HUES48 (cell line): ENCODE measurements around the gene ING3.

Source experiments
- H3K27ac ChIP-seq: one replicate; pipeline ENCODE4 v1.7.0; 2013; ENCODE audit warnings: low read depth, low read length, inconsistent platforms
- H3K27me3 ChIP-seq: 2 replicates; pipeline ENCODE4 v1.6.1; 2013; ENCODE audit warnings: mild to moderate bottlenecking, low read length; ENCODE audit not compliant: control insufficient read depth, insufficient read depth
- H3K36me3 ChIP-seq: 2 replicates; pipeline ENCODE4 v1.6.1; 2013; ENCODE audit warnings: low read length; ENCODE audit not compliant: control insufficient read depth, insufficient read depth
- H3K4me1 ChIP-seq: 2 replicates; pipeline ENCODE4 v1.6.1; 2013; ENCODE audit warnings: mild to moderate bottlenecking, low read length; ENCODE audit not compliant: control insufficient read depth, insufficient read depth
- H3K4me3 ChIP-seq: 2 replicates; pipeline ENCODE4 v1.5.1; 2013; ENCODE audit warnings: mild to moderate bottlenecking, low read depth, low read length
- H3K9ac ChIP-seq: 2 replicates; pipeline ENCODE4 v1.6.1; 2013; ENCODE audit warnings: mild to moderate bottlenecking, low read depth, low read length, moderate library complexity
- H3K9me3 ChIP-seq: 2 replicates; pipeline ENCODE4 v1.6.1; 2013; ENCODE audit warnings: low read length; ENCODE audit not compliant: control insufficient read depth, insufficient read depth

Gene ING3

DNA sequence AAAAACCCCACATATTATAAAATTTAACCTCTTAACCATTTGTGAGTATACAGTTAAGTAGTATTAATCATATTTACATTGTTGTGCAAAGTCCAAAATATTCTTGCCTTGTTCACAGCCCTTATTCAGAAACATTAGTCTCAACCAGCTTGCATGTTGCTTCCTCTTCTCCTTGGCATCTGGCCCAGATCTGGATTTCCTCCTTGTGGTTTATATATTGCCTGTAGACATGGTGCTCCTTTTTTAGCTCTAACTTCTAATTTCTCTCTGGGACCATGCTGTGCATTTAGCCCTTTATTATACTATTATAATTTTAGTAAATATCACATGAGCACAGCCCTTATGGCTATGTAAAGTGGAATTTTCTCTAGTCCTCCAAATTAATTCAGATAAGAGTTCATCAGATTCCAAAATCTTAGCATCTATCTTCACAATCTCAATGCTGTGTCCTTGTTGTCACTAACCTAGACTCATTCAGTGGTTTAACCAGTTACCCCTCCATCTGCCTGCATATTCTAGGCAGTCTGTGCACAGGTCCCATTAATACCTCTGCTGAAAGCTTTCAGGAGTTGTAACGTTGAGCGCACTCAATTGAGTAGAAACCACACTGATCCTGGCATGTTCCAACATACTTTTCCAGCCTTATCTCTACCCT lies 45.9 kb downstream of the ING3 start:
- Histone ChIP-seq H3K36me3 (no peaks in the 10 kb centered on the region), H3K9me3 (no peaks in the 10 kb centered on the region), H3K4me3 (no peak overlapping the region), H3K27me3 (no peaks in the 10 kb centered on the region), H3K27ac (no peak overlapping the region), H3K4me1 (no peaks in the 10 kb centered on the region), H3K9ac (no peak overlapping the region)

DNA sequence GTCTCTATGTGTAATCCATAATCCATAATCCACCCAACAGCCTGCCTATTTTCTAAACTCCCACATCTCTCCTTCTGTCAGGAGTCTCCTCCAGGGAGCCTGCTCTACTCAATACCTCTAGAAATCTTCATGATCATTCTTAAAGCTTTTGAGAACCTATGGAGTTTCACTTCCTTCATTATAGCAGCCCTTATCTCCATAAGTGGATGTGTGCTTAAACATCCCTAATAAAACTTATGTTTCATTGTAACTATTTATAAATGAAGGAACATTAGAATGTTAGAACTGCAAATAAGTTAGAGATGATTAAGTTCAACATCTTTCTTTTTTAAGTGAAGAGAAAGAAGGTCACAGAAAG lies 46.4 kb downstream of the ING3 start:
- Histone ChIP-seq H3K9ac (no peak overlapping the region), H3K27ac (no peak overlapping the region)

DNA sequence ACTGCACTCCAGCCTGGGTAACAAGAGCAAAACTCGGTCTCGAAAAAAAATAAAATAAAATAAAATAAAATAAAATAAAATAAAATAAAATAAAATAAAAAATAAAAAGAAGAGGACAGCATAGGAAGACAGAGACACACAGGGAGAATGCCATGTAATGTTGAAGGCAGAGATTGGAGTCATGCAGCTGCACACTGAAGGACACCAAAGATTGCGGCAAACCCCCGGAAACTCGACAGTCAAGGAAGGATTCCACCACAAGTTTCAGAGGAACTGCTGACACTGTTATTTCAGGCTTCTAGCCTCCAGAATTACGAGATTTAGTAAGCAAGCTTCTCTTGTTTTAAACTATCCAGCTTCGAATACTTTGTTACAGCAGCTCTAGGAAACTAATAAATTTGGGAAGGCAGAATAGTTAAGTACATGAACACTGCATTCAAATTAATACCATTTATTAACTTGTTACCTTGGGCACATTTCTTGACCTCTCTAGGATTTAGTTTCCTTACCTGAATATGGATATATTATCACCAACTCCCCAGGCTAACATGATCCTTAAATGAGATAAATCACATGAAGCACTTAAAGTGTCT lies 47.4 kb downstream of the ING3 start:
- Histone ChIP-seq H3K27me3 (no peaks in the 10 kb centered on the region), H3K27ac (no peak overlapping the region), H3K36me3 (no peaks in the 10 kb centered on the region), H3K4me1 (peaks cover 3% of the 10 kb centered on the region; the same call in 1 of the 2 replicates), H3K4me3 (no peak overlapping the region), H3K9ac (no peak overlapping the region), H3K9me3 (no peaks in the 10 kb centered on the region)

More for the DNA sequence above, 46.4 kb downstream of the ING3 start:
- no peaks in the 10 kb centered on the region for H3K4me1 ChIP-seq
- H3K27me3 ChIP-seq: no peaks in the 10 kb centered on the region
- H3K9me3 ChIP-seq: no peaks in the 10 kb centered on the region
- no peaks in the 10 kb centered on the region for H3K36me3 ChIP-seq
- no peak overlapping the region for H3K4me3 ChIP-seq

DNA sequence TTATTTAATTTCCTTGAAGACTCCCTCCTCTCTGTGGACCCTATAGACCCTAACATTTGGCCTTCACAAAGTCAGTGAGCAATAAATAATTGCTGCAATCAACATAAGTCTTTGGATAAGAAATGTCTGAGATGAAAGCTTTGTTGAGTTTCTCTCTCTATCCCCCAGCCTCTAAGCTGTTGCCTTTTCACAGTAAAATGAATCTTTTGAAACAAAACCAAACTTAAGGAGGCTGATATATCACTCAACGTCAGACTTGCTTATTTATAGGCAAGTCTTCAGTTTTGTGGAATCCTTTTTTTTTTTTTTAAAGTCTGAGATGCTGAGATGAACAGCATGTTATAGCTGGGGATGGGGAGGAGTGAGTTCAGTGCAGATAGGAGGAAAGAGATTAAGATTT lies 47.9 kb downstream of the ING3 start:
- H3K4me3 ChIP-seq: no peak overlapping the region
- H3K4me1 ChIP-seq: peaks cover 4% of the 10 kb centered on the region; the same call in 1 of the 2 replicates
- H3K27me3 ChIP-seq: no peaks in the 10 kb centered on the region
- no peak overlapping the region for H3K9ac ChIP-seq
- no peaks in the 10 kb centered on the region for H3K36me3 ChIP-seq
- no peaks in the 10 kb centered on the region for H3K9me3 ChIP-seq
- H3K27ac ChIP-seq: no peak overlapping the region

DNA sequence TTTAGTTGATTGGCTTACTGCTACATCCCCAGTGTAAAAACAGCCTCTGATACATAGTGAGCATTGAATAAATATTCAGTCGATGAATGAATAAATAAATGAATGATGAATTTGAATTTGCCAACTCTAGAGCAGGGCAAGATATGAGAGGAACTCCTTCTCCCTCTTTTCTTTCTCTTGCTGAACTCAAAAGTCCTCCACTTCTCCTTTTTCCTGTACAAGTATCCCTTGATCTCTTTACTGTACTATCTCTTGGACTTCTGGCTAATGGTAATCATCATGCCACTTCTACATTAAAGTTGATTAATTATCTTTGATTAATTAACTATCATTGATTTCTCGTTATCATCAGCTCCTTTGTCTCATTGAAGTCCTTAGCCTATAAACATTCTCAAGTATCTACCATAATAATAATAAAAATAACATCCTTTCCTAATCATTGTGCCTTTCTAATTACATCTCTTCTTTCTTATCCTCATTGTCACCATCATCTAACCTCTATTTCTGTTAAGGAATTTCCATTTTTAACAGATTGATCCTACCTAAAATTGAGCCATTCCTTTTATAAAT lies 48.5 kb downstream of the ING3 start:
- Histone ChIP-seq H3K4me1 (peaks cover 4% of the 10 kb centered on the region; the same call in 1 of the 2 replicates), H3K9me3 (no peaks in the 10 kb centered on the region), H3K4me3 (no peak overlapping the region), H3K27ac (no peak overlapping the region), H3K36me3 (no peaks in the 10 kb centered on the region), H3K27me3 (no peaks in the 10 kb centered on the region), H3K9ac (no peak overlapping the region)

DNA sequence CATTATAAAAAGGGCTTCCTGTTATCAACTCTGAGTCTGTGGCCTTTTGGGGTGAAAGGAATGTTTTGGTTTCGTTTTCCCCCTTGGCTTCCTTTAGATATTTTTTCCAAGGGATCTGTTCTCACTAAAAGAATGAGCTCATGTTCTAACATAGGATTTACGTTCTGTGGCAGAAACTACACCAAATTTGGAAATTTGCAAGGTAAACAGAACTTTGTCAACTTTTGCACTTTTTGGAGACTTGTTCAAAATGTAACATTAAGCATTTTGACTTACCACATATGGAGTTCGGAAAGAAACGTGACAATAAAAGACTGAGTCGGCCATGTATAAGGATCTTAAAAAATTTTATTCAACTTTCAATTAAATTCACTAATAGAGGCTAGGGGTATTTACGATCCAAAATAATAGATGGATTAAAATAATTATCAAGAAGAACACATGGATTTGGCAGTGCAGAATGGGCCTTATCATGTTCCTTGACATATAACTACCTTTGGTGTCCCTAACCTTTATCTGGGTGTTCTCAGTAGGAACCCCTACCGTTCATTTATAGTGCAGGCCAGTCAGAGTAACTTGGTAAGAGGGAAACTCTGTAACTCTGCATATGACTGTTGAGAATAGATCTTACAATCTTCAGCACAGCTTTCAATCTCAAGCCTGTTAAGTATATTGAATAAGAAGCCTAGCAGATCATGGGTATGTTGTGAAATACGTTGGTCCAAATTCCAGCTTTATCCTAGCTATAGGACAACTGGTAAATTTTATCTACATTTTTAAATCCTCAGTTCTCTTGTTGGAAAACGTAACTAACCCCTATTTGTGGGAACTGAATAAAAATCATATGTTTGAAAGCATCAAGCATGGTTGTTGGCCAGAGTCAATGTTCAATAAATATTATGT lies 49.8 kb downstream of the ING3 start:
- Histone ChIP-seq H3K36me3 (no peaks in the 10 kb centered on the region), H3K4me3 (no peak overlapping the region), H3K9ac (no peak overlapping the region), H3K27ac (no peak overlapping the region), H3K4me1 (peaks cover 4% of the 10 kb centered on the region; the same call in 1 of the 2 replicates), H3K9me3 (no peaks in the 10 kb centered on the region), H3K27me3 (no peaks in the 10 kb centered on the region)

DNA sequence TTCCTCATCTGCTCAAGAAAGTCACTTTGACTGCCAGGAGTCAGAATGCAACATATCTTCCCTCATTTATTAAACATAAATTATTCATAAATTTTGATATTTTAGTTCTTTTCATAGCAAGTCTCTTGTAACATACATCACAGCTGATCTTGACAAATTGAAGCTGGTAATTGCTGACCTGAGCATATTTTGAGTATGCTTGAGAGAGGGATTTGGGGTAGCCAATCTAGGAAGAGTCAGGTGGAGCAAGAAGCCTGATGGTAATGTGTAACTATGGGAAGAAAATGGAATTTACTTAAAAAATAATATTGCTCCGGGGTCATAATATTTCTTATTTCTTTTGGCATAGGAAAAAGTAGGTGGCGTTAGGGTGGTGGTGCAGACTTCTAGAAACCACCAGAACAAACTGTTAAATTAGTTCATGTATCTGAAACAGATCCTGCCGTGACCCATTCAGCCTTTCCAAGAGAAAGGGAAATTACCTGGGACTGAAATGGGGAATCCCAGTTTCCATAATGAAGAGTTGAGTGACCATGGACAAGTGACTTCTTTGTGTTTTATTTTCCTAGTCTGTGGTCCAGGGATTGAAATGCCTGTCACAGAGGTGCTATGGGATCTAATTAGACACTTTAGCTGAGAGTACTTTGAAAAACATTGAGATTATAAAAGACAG lies 50.8 kb downstream of the ING3 start:
- Histone ChIP-seq H3K27ac (no peak overlapping the region), H3K4me3 (no peak overlapping the region), H3K36me3 (no peaks in the 10 kb centered on the region), H3K4me1 (peaks cover 4% of the 10 kb centered on the region; the same call in 1 of the 2 replicates), H3K27me3 (no peaks in the 10 kb centered on the region), H3K9ac (no peak overlapping the region), H3K9me3 (no peaks in the 10 kb centered on the region)

DNA sequence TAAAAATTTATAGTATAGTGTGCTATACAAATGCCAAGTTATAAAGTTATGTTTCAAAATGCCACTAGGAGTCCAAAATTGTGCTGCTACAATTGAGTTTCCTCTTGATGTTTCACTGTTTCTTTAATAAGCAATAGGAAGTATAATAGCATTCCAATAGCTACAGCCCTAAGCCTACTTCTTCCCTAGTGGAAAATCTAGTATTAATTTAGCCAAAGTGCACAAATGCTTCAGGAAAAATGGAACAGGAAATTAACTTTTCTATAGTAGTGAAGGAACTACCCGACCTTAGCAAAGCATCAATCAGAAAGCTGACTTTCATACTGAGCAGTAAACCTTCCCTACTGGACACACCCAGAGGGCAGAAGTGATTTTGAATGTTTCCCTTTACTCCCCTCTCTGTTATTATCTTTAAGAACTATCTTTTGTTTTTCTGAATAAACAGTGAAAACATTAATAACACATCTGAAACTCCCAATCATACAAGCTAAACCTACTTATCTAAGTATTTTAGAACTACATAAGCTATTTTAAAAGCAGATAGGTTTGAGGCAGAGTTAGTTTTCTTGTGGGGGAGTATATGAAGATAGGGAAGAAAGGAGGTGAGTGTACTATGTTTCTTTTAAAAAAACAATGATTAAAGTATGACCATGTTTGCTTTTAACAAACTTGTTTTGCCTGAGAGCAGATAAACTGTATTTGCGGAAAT lies 51.6 kb downstream of the ING3 start:
- Histone ChIP-seq H3K9me3 (no peaks in the 10 kb centered on the region), H3K9ac (no peak overlapping the region), H3K36me3 (no peaks in the 10 kb centered on the region), H3K27ac (no peak overlapping the region), H3K27me3 (no peaks in the 10 kb centered on the region), H3K4me1 (peaks cover 10% of the 10 kb centered on the region; the same call in 1 of the 2 replicates), H3K4me3 (no peak overlapping the region)

DNA sequence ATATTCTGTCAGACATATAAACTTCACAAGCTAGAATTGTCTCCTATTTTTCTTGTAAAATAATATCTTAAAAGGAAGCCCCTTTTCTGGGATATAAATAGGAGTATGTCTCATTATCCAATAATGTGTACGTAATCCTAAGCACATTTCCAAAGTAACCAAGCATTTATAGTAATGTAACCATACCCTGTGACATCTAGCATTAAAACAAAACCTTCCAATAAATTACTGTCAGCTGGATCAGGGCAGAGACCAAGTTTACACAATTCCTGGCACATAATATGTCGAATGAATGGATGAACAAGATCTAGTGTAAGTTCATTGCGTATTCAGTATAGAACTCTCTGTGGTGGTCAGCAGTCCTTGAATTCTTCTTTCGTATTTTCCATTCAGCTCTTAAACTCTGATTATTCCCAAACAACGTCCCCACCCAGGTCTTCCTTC lies 52.2 kb downstream of the ING3 start:
- Histone ChIP-seq H3K27me3 (no peaks in the 10 kb centered on the region), H3K9me3 (no peaks in the 10 kb centered on the region), H3K36me3 (no peaks in the 10 kb centered on the region), H3K9ac (no peak overlapping the region), H3K27ac (no peak overlapping the region), H3K4me1 (peaks cover 11% of the 10 kb centered on the region; the same call in 1 of the 2 replicates), H3K4me3 (no peak overlapping the region)
